ENCODE data around the gene EFCAB6.

DNA sequence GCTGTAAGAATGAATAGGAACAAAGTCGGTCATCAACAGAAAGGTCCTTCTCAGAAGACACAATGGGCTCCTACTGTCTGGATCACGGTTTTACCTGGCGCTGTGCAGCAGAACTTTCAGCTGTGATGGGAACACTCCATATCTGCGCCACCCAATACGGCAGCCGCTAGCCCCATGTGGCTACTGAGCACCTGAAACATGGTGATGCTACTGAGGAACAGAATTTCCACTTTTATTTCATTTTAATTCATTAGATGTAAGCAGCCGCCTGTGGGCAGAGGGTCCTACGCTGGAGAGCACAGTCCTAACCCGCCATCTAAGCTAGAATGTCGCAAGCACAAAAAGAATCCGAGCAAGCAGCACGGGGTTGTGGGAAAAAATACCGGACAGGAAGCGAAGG, 47.5 kb upstream of the EFCAB6 start:
- TF ChIP-seq ZNF775 (CRISPR knock-in tag; IDR thresholded peaks at IDR 0.05; ENCODE audit: borderline replicate concordance), result no peak
- TF ChIP-seq TARDBP (CRISPR knock-in tag; IDR thresholded peaks at IDR 0.05), result no peak
- no peak for TF ChIP-seq NR3C1 (CRISPR knock-in tag; IDR thresholded peaks at IDR 0.05)
- TF ChIP-seq ZNF556 (CRISPR knock-in tag; IDR thresholded peaks at IDR 0.05; ENCODE audit: borderline replicate concordance), result no peak
- TF ChIP-seq FOXM1 (CRISPR knock-in tag; IDR thresholded peaks at IDR 0.05), result no peak
- TF ChIP-seq DNMT1 (CRISPR knock-in tag; IDR thresholded peaks at IDR 0.05), result no peak
- TF ChIP-seq, protein P1, sequence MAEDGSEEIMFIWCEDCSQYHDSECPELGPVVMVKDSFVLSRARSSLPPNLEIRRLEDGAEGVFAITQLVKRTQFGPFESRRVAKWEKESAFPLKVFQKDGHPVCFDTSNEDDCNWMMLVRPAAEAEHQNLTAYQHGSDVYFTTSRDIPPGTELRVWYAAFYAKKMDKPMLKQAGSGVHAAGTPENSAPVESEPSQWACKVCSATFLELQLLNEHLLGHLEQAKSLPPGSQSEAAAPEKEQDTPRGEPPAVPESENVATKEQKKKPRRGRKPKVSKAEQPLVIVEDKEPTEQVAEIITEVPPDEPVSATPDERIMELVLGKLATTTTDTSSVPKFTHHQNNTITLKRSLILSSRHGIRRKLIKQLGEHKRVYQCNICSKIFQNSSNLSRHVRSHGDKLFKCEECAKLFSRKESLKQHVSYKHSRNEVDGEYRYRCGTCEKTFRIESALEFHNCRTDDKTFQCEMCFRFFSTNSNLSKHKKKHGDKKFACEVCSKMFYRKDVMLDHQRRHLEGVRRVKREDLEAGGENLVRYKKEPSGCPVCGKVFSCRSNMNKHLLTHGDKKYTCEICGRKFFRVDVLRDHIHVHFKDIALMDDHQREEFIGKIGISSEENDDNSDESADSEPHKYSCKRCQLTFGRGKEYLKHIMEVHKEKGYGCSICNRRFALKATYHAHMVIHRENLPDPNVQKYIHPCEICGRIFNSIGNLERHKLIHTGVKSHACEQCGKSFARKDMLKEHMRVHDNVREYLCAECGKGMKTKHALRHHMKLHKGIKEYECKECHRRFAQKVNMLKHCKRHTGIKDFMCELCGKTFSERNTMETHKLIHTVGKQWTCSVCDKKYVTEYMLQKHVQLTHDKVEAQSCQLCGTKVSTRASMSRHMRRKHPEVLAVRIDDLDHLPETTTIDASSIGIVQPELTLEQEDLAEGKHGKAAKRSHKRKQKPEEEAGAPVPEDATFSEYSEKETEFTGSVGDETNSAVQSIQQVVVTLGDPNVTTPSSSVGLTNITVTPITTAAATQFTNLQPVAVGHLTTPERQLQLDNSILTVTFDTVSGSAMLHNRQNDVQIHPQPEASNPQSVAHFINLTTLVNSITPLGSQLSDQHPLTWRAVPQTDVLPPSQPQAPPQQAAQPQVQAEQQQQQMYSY (CRISPR knock-in tag; IDR thresholded peaks at IDR 0.05), result no peak
- TF ChIP-seq TOE1 (CRISPR knock-in tag; IDR thresholded peaks at IDR 0.05), result no peak
- TF ChIP-seq EZH2 (conservative IDR thresholded peaks at IDR 0.05; ENCODE audit: low read depth, low read length), result no peak
- TF ChIP-seq ZNF660 (CRISPR knock-in tag; IDR thresholded peaks at IDR 0.05; ENCODE audit: borderline replicate concordance, low read depth), result no peak
- TF ChIP-seq ZNF761 (CRISPR knock-in tag; conservative IDR thresholded peaks at IDR 0.05), result no peak
- TF ChIP-seq U2AF1 (optimal IDR thresholded peaks at IDR 0.05; ENCODE audit: low read depth, low read length), result no peak
- no peak for TF ChIP-seq ZNF501 (CRISPR knock-in tag; IDR thresholded peaks at IDR 0.05)

Measured in HepG2 (cell line).